Endothelial cell of umbilical vein (primary cell): Measurements from ENCODE around the gene LZIC. TPM values are rescaled to one million over a fixed set of nuclear protein-coding genes. Genes with fewer than 3 reads are reported as not detected.

Experiments used
- BruUV-seq: library from RNA; stranded (reverse); fragments of 400-500 nt; replicated peaks from 2 replicates; lab custom pipeline; 2021; lab: Mats Ljungman, UMichigan
- CTCF ChIA-PET: fragments of 300-600, 350-600 bp; sonication (Branson Sonifier 250); formaldehyde crosslinking; loops from one replicate; lab custom pipeline; 2021; ENCODE audit warnings: antibody characterized with exemption, inconsistent platforms; lab: Charles Lee
- POLR2A ChIA-PET: fragments of 300-600, 350-600 bp; sonication (Branson Sonifier 250); formaldehyde crosslinking; loops from one replicate; lab custom pipeline; 2021; ENCODE audit warnings: antibody characterized with exemption, inconsistent platforms; lab: Charles Lee
- DNase-seq: peaks from one replicate; pipeline ENCODE4 v3.0.0-alpha.2; 2011; ENCODE audit warnings: low read depth, low spot score
- FAIRE-seq: peaks from 2 replicates; lab custom pipeline; 2011; peaks lifted over from hg19 to GRCh38; lab: Jason Lieb, UNC
- H2AFZ ChIP-seq: 2 replicates; pipeline ENCODE4 v1.6.0; 2012; ENCODE audit warnings: low read depth, low read length, control low read depth, inconsistent platforms
- H3K27ac ChIP-seq: 2 replicates; pipeline ENCODE4 v1.5.1; 2011; ENCODE audit warnings: low read depth, mild to moderate bottlenecking, control low read depth, low read length, moderate library complexity; ENCODE audit not compliant: insufficient read depth
- H3K27me3 ChIP-seq, 2 experiments: 2 replicates each; pipeline versions ENCODE4 v1.6.0 to v1.6.1; 2011; ENCODE audit warnings: low read length in 2 of 2, mixed read lengths in 1 of 2; ENCODE audit not compliant: control insufficient read depth in 2 of 2, insufficient read depth in 2 of 2
- H3K36me3 ChIP-seq, 2 experiments: 2 replicates in 1 of 2; 3 replicates in 1 of 2; pipeline ENCODE4 v1.5.1; 2011; ENCODE audit warnings: low read length in 2 of 2, mild to moderate bottlenecking in 1 of 2, moderate library complexity in 1 of 2; ENCODE audit not compliant: control insufficient read depth in 2 of 2, insufficient read depth in 2 of 2; ENCODE audit errors: extremely low read depth in 1 of 2
- H3K4me1 ChIP-seq: 3 replicates; pipeline ENCODE4 v1.5.1; 2011; ENCODE audit warnings: mild to moderate bottlenecking, low read length; ENCODE audit not compliant: control insufficient read depth, insufficient read depth; ENCODE audit errors: extremely low read depth
- H3K4me2 ChIP-seq: 2 replicates; pipeline ENCODE4 v1.6.1; 2011; ENCODE audit warnings: low read length, control low read depth, mixed read lengths; ENCODE audit not compliant: insufficient read depth
- H3K4me3 ChIP-seq, 3 experiments: fragments of 200-600 bp in 1 of 3; sonication (generic), shearing (Covaris generic) in 1 of 3; replicated peaks in 1 of 3; 2 replicates each; pipeline ENCODE4 v1.5.1; 2011 to 2016; ENCODE audit warnings: control low read depth in 3 of 3, low read length in 3 of 3, mild to moderate bottlenecking in 2 of 3, inconsistent platforms in 1 of 3, low read depth in 1 of 3, moderate library complexity in 1 of 3; ENCODE audit not compliant: insufficient read depth in 1 of 3
- H3K79me2 ChIP-seq: 2 replicates; pipeline ENCODE4 v1.6.0; 2012; ENCODE audit warnings: low read length, inconsistent platforms; ENCODE audit not compliant: control insufficient read depth, insufficient read depth
- H3K9ac ChIP-seq: replicated peaks from 2 replicates; pipeline ENCODE3; 2011; ENCODE audit warnings: low read length, control low read depth; ENCODE audit not compliant: insufficient read depth; ENCODE audit errors: extremely low read depth
- H3K9me1 ChIP-seq: replicated peaks from 3 replicates; pipeline ENCODE4 v1.6.0; 2011; ENCODE audit warnings: mild to moderate bottlenecking, low read length; ENCODE audit not compliant: control insufficient read depth, insufficient read depth; ENCODE audit errors: extremely low read depth
- H3K9me3 ChIP-seq: replicated peaks from 2 replicates; pipeline ENCODE4 v1.5.1; 2012; ENCODE audit warnings: low read length, inconsistent platforms; ENCODE audit not compliant: control insufficient read depth, insufficient read depth
- H4K20me1 ChIP-seq: replicated peaks from 2 replicates; pipeline ENCODE3; 2011; ENCODE audit warnings: mild to moderate bottlenecking, low read length; ENCODE audit not compliant: control insufficient read depth, insufficient read depth; ENCODE audit errors: extremely low read depth
- CTCF ChIP-seq, 2 donors: IDR thresholded peaks; 1 replicate in 1 of 2; 2 replicates in 1 of 2; pipeline ENCODE4 v1.5.1; 2011; ENCODE audit warnings: low read length in 2 of 2, mild to moderate bottlenecking in 2 of 2, moderate library complexity in 2 of 2, control low read depth in 1 of 2, inconsistent platforms in 1 of 2, low read depth in 1 of 2; ENCODE audit not compliant: insufficient read depth in 1 of 2; ENCODE audit errors: extremely low read depth in 1 of 2
- EZH2 ChIP-seq: IDR thresholded peaks from 2 replicates; pipeline ENCODE4 v1.6.1; 2012; ENCODE audit warnings: borderline replicate concordance, low read depth, mild to moderate bottlenecking, moderate library complexity, low read length, inconsistent platforms; ENCODE audit not compliant: severe bottlenecking
- FOS ChIP-seq: IDR thresholded peaks from 2 replicates; pipeline ENCODE4 v1.6.1; 2011; ENCODE audit warnings: mild to moderate bottlenecking, low read length, moderate library complexity, borderline replicate concordance; ENCODE audit not compliant: insufficient read depth
- GATA2 ChIP-seq: IDR thresholded peaks from 2 replicates; pipeline ENCODE4 v1.7.0; 2011; ENCODE audit warnings: low read depth, mild to moderate bottlenecking, moderate library complexity, mixed read lengths, low read length; ENCODE audit not compliant: insufficient read length, insufficient read depth
- JUN ChIP-seq: IDR thresholded peaks from 2 replicates; pipeline ENCODE4 v1.6.1; 2011; ENCODE audit warnings: borderline replicate concordance, low read depth; ENCODE audit not compliant: insufficient read length, insufficient read depth
- MAX ChIP-seq: IDR thresholded peaks from 2 replicates; pipeline ENCODE4 v1.6.1; 2011; ENCODE audit not compliant: insufficient read depth, insufficient read length
- MYC ChIP-seq: IDR thresholded peaks from one replicate; pipeline ENCODE4 v1.6.1; 2011; ENCODE audit warnings: mild to moderate bottlenecking, low read depth, low read length
- POLR2A ChIP-seq: IDR thresholded peaks from 2 replicates; pipeline ENCODE4 v1.6.1; 2012; ENCODE audit warnings: low read depth, mild to moderate bottlenecking, control low read depth, low read length
- POLR2AphosphoS5 ChIP-seq: IDR thresholded peaks from 2 replicates; pipeline ENCODE4 v1.6.1; 2012; ENCODE audit warnings: low read depth, mild to moderate bottlenecking, control low read depth, low read length, moderate library complexity; ENCODE audit not compliant: insufficient read depth
- dilution Hi-C: fragments of 300-500 bp; cut with MboI; formaldehyde crosslinking; loops from one replicate; pipeline ENCODE4 v1.15.0; 2019; ENCODE audit warnings: low sequenced_read_pairs; ENCODE audit not compliant: extremely low pct_ligation_motif_present
- intact Hi-C: fragments of 100-400 bp; cut with micrococcal nuclease; formaldehyde crosslinking; loops from one replicate; pipeline ENCODE4 v1.10.0; 2022
- polyA plus RNA-seq, 4 experiments: library from polyadenylated mRNA; depleted of rRNA in 3 of 4; stranded (reverse) in 3 of 4; unstranded in 1 of 4; fragments of >200 nt; gene quantifications; 2 replicates each; pipeline versions ENCODE4 v1.2.1 to v1.2.3, GENCODE V29; 2011 to 2012; ENCODE audit warnings: missing spikeins in 1 of 4
- total RNA-seq: library from RNA; stranded (reverse); gene quantifications from 2 replicates; pipeline ENCODE4 v1.2.3, GENCODE V29; 2021

LZIC gene
- total and polyA plus RNA-seq, 2 donors (not counting 3 experiments of a cell fraction or from before 2014, with no cell fraction given) = 3.7 to 23.4 TPM

GRCh38 chr1:9901148-9902059, 41.8 kb downstream of the LZIC start:
- dilution Hi-C loops = no loop called here
- no peak overlapping the region for H3K4me3 ChIP-seq
- no TSS peak for BruUV-seq
- H3K79me2 ChIP-seq = no peaks in the 10 kb centered on the region
- peaks cover 3% of the 10 kb centered on the region for H3K4me1 ChIP-seq
- FAIRE-seq (no peak), DNase-seq (no peak)
- H3K27ac ChIP-seq = no peak overlapping the region
- H3K36me3 ChIP-seq = no peaks in the 10 kb centered on the region
- ChIA-PET POLR2A (no interaction called here), CTCF (interaction anchor here (1.0 to 1.5 kb wide), 2 partner anchors 11 to 26 kb away, joined by 4 to 6 read pairs; no protein-coding TSS in a partner anchor)
- H3K4me2 ChIP-seq = no peak overlapping the region
- no peaks in the 10 kb centered on the region for H3K27me3 ChIP-seq
- TF ChIP-seq FOS (no peak), JUN (no peak), MAX (no peak), CTCF (IDR thresholded peaks at IDR 0.05; ENCODE audit: extremely low read depth in 1 of 2, insufficient read depth in 1 of 2, low read depth in 1 of 2, low read length in 2 of 2) (no peak), GATA2 (no peak), MYC (no peak), POLR2AphosphoS5 (no peak), EZH2 (no peak), POLR2A (no peak)
- no peak overlapping the region for H3K9ac ChIP-seq
- no peaks in the 10 kb centered on the region for H4K20me1 ChIP-seq
- H2AFZ ChIP-seq = no peak overlapping the region
- intact Hi-C loops = no loop called here
- H3K9me1 ChIP-seq = no peaks in the 10 kb centered on the region
- H3K9me3 ChIP-seq = no peaks in the 10 kb centered on the region
